HG03039 (cell line): ENCODE measurements around the gene SLC23A1.

Source experiments
- ATAC-seq: cut with Tn5 transposase; IDR thresholded peaks from one replicate; pipeline ENCODE4 v1.9.1; 2021; ENCODE audit warnings: mild to moderate bottlenecking, moderate library complexity; ENCODE audit not compliant: unreplicated experiment

Gene SLC23A1

DNA sequence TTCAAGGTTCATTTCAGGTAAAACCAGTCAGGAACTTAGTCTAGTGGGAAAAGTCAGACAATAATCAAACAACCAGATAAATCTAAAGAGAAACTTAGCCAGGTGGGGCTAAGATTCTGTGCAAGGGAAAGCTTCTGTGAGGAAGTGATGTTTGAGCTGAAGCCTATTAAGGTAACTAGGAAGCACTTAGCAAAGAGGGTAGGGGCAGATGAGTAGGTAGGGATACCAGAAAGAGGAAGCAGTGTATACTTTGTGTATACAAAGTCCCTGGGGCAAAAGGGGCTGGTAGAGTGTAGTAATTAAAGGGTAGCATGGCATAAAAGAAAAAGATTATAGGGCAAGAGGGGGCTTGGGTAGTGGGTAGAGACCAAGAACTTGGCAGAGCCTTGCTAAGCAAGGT, 24.4 kb upstream of the SLC23A1 start:
- no peak for ATAC-seq

DNA sequence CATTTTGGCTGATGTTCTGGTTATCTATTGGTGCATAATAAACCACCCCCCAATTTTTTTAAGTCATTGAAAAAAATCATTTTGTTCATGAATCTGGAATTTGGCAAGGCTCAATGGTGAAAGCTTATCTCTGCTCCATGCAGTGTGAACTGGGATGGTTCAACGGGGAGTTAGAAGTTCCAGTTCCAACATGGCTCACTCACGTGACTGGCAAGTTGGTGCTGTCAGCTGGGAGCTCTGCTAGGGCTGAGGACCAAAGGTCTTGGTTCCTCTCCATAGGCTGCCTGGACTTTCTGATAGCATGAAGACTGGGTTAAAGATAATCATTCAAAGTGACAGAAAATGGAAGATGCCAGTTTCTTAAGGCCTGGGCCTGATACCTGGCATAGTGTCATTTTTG, 23.9 kb upstream of the SLC23A1 start:
- ATAC-seq: no peak

DNA sequence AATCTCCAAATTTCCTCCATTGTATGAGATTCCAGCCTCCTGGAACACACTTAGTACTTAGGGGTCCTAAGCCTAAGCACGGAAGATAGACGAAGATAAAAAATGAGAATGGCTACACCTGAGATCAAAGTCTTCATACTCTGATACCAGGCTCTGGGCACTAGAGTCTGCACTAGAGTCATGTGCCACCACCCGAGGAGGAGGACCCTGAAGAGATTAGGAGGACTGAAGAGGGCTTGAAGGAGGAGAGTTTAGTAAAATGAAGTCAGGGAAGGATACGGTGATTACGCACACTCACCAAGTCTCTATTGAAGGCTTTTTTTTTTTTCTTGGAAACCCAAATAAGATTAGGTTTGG, 21.4 kb upstream of the SLC23A1 start:
- no peak for ATAC-seq

DNA sequence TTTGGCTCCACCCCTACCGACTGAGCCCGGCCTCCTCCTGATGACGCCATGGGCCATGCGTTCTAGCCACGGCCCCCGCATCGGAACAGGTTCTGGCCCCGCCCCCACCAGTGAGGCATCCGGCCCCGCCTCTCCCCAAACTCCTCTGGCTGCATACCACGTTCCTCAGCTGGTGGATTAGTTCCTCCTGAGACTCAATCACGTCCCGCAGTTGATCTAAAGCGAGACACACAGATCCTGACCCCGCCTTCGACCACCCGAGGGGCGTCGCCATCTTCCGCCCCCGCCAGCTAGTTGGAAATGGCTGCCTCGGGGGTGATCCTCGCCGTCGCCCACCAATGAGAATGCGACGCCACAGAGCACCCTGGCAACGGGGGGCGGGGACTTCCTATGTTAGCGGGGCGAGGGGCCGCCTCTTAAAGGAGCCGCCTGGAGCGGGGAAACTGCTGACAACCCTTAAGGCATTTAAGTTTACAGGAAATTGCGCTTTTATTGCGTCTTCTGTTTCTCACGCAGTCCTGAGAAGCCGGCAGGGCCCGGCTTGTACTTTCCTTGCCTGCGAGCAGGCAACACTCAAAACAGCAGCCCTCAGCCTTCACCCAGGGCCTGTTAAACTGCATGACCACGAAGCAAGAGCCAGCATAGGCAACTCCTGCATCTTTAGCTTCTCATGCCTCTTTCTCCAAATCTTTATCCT, 20.8 kb upstream of the SLC23A1 start, which contains the start of gene SPATA24:
Gene SPATA24 (minus strand): TSS at position 303 of the 697 bp plus-strand sequence. CDS start 29 bp downstream, at position 274.
- ATAC-seq: peak; percentile 71

DNA sequence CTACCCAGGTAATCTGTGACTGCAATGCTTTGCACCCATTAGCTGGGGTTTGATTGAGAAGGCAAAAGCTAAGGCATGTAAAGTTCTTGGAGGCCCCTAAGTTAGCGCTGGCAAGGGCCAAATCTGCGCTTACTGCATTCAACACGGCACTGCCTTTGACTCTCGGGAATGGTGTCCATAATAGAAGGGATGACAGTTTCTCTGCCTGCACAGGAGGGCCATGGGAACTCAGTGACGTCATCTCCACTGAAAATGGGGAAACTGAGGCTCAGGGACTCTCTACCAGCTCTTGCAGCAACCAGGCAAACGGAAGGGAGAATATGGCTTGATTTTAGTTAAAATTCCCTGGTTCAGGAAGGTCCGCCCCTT, 20.3 kb upstream of the SLC23A1 start:
- ATAC-seq: no peak

DNA sequence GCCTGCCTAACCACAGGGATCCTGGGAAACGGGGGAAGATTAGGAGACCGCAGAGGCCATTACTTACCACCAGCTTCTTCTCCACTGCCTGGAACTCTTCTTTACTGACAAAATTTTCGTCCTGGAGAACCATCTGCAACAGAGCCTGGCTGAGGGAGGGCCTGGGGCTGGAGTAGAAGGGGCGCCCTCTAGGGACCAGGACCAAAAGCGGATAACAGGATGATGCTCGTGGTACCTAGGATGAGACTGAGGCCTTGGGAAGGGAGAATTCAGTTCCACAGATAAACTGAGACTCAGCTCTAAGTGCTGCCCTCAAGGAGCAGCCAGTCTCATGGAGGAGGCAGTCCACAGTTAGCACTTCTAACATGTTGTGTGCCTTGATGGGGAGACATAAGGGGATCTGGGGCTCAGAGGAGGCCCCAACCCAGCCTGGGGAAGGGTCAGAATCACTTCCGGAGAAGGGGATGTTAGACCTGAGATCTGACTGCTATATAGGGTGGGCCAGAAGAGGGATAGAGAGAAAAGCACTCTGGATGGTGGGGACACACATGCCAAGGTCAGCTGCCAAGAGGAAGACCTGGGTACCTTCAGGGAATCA, 19.6 kb upstream of the SLC23A1 start:
- ATAC-seq: no peak

DNA sequence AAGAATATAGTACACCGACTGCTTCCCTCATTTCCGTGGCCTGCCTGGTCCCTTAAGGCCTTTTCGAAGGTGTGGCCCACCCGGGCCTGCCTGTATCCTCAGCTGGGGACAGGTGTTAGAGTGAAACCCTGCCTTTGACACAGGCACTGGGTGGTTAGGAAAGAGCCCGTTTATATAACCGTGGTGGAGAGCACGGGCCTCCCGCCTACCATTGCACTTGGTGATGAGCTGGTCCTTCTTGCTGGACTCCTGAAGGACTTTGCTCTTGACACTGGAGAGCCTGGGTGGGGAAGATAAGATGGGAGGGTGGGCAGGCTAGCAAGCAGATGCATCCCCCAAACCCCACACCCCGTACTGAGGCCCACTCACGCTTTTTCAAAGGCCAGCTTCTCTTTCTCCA, 18.4 kb upstream of the SLC23A1 start:
- ATAC-seq: no peak

DNA sequence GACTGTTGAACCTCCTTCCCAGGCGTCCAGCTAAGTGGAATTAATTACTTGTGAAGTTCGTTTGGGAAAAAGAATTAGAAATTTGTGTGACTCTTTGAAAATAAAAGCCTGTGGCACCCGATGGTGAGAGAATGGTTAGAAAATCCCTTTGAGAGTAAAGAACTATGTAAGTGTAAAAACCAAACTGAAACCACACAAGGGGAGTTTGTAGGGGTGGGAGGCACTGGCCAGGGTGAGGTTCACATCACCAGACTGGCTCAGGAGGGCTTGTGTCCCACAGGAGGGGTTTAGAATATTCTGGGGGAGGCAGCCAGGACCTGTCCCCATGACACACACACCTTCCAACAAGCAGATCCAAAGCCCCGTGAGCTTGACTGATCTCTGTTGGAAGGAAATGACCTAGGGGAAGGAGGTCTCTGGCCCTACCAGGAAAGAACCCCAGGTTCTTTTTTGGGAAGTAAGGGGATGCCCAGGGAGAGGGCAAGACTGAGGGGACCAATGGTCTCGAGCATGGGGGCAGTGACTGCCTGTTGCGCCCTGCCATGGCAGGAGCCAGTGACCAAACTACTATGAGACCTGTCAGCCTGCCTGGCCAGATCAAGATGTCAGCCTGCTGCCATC, 16.5 kb upstream of the SLC23A1 start:
- peak; percentile 34 for ATAC-seq

DNA sequence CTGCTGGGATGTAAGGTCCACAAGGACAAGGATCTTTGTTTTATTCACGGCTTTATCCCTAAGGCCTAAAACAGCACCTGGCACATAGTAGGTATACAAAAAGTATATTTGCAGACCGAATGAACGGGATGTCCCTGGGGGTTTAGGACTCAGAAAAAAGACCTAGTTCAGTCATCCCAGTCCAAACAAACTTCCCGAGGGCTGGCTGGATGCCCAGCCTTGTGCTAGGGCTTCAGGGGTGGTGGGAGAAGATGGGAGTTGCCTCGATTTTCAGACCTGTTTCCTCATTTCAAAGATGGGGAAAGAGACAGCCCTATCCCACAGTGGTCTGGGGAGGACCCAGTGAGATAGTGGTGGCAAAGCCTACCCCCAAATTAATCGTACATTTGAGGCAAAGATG, 14.8 kb upstream of the SLC23A1 start:
- ATAC-seq: no peak

DNA sequence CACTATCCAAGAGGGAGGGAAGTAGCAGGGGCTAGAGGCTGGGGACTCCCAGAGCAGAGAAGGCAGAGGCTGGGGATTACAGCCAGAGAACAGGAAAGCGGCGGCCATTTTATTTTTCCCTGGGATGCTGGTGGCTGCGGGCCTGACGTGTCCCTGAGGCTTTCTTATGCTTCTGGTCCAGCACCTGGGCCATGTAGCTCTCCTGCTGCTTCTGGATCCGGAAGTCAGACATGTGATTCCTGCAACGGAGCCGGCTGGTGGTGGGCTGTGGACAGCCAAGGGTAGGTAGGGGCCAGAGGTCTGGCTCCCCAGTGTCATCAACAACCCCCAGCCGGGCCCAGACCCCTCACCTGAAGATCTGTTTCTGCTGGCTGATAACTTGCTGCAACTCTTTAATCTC, 13.6 kb upstream of the SLC23A1 start:
- no peak for ATAC-seq

DNA sequence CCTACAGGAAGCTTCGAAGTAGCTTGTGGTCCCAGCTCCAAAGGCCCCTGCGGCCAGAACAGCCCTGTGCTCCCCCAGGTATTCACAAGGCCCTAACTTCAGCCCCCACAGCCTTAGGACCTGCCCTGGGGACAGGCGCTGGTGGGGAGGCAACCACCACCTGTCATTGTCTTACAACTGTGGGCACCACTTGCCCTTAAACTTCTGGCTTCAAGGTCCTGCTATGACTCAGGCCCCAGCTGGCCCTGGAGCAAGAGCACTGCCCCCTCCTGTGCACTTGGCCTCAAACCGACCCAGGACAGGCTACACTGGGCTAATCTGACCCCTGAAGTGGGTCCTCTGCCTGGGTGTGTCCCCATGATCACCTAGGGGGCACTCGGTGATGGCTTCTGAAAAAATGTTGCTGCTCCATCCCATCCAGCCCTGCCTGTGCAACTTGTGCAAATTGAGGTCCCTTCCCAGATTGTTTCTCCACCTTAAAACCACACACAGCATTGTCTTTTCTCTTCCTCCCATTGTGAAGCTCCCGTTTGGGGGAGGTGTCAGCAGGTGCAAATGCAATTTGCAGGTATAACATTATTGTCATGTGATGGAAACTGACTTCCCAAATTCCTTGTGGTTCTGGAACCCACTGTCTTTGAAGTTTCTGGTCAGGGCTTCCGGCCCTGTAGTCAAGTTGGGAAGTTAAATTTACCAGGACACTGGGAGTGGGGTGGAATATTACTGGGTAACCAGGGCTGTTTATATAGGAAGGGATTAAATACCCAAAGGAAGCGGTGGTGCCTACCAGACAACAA, 12.9 kb upstream of the SLC23A1 start:
- no peak for ATAC-seq

DNA sequence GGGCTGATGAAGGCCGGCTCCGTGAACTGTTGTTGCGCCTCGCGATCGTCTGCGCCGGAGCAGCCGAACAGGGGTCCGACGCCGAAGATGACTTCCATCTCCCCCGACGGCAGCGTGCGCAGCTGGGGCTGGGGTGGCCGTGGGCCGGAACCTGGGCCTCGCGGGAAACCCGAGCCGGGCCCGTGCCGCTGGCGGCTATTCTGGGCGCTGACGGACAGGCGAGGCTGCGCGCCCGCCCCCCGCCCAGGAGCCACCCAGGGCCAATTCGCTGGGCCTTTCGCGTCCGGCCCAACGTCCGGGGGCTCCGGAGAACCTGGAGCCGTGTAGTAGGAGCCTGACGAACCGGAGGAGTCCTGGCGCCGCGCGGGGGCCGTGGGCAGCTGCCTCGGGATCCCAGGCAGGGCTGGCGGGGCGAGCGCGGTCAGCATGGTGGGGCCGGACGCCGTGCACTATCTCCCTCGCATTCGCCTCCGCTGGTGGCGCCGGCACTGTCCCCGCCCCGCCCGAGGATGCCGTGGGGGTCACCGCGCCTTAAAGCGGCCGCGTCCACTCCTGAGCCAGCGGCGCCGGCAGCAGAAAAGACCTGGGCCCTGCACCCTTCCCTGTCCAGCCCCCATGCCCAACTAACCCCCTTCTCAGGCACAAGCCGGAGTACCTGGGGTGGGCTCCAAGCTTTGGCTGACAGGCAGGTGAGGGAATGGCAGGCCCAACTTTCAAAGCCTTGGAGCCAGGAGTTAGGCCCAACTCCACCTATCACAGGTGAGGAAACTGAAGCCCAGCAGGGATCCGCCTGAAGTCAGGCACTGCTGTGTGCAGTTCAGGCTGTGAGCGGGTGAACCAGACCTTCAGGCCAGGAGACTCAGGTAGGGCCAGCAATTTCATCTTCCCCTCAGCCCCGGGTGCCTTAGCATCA, 11.8 kb upstream of the SLC23A1 start, which contains the start of gene PROB1:
Gene PROB1 (minus strand): TSS at position 451 of the 913 bp plus-strand sequence. CDS start 23 bp downstream, at position 428.
- ATAC-seq: no peak

DNA sequence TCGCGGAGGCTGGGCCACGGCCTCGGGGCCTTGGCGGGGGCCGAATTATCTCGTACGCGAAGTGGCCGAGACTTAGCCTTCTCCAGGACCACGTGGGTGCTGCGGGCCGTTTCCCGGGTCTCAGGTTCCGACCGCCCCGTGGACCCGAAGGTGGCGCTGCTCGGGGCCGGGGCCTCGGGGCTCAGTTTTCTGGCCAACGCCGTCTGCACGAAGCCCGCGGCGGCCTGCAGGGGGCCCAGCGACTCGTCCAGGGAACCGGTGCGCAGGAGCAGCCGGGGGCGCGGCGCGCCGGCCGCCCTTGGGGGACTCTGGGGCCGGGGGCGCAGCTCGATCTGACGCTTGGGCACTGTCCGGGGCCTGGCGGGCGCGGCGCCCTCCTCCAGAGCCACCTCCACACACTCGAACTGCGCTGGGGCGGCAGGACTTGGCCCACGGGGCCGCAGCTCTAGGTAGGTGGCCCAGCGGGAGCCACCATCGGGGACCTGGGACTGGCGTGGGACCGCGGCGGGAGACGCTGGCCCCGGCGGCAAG, 11.1 kb upstream of the SLC23A1 start:
- no peak for ATAC-seq

DNA sequence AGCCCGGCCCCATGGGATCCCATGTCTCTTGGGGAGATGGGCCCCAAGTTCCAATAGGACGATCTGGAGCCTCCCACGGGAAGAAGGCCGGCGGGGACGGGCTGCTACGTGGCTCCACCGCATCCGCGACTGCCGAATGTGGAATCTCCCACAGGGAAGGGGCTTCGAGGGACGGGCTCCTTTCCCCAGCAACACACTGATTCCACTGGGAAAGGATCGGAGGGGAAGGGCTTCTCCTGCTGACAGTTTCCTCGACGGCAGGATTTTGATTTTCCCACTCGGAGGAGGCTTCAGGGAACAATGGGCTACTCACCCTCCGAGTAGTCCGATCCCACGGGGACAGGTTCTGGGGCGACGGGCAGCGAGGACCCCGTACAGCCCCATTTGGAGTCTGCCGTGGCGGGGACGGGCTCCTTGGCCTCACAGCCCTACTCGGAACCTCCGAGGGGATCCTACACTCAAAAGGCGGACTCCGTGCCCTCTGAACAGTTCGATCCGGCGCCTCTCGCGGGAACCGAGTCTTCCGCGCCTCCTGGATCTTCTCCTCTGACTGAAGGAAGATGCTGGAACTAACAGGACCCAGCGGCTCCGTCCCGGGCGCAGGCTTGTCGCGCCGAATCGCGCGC, 10.5 kb upstream of the SLC23A1 start:
- no peak for ATAC-seq

DNA sequence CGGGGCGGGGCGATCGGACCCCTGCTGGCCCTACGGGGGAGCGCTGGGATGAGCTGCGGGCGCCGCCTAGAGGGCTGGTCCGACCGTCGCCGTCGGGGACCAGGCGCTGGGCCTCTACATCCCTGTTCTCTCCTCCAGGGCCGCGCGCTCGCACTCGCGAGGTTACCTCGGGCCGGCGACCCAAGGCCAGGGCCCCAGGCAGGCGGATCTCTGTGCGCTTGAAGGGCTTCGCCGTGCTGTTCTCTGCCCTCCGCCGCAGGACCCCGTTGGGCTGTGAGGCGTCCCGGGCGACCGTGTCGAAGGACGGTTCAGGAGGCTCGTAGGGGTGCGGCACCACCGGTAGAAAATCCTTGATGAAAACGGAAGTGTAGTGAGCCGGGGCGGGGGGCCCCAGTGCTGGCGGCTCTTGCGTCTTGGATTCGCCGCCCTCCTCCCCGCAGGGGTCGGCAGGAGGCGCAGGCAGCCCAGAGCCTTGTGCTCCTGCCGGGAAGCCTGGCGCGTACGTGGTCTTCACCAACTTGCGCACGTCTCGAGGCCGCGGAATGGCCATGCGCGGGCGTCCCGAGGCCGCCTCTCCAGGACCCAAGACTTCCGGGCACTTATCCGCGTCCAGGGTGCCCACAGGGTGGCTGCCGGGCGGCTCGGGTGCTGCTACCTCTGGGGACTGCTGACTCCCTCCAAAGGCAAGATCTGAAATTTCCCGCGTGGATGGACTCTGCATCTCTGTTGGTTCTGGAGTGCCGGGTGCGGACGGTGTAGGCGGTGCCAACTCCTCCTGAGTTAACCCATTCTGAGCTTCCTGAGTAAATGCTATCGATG, 9.8 kb upstream of the SLC23A1 start:
- ATAC-seq: peak; percentile 45

DNA sequence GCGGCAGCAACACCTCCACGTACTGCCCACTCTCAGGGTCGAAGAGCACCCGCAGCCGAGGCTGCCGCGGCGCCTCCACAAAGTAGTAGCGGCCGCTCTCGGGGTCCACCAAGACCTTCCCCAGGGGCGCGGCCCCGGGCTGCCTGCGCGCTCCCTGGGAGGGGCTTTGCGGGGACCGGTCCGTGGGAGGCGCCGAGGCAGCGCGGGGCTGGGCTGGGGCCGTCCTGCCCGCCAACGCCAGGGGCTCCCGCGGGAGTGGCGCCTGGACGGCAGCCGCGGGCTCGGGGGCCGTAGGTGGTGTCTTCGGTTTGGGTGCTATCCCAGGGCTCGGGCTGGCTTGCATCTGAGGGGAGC, 9.2 kb upstream of the SLC23A1 start:
- no peak for ATAC-seq

DNA sequence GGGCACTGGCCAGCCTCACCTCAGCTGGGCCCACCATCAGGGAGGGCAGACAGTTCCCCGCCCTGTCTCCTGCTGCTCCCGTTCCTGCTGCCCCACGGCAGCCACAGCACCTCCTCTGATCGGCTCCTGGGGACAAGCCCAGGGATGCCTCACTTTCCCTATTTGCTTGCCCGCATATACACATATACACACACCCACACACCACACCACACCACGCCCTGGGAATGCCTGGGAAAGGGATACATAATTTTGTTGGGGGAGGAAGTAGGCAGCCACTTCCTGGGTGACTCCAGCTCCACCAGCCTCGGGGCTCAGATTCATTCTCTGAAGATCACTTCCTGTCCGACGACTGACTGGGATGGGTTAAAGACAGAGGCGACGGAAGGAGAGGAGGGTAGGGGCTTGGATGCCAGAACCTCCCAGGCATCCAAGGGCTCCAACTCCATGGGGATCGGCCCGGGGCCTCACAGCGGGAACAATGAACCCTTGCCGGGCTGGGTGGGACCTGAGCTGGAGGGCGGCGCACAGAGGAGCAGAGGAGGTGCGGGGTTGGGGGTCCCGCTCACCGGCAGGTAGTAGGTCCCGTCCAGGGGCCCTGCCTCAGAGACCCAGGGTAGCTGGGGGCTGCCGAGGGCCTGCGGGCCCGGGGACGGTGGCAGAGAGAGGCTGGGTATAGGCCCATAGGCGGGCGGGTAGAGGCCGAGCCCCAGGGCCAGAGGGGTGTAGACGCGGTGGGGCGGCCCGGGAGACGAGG, 8.7 kb upstream of the SLC23A1 start:
- ATAC-seq: no peak
